IPS-15b (cell line): ENCODE results near the gene GJA4.
A peak's percentile ranks its signal among the peaks of the same experiment; 100 is the strongest.
"Not testable (repeated sequence)": the region's sequence is repeated elsewhere in the genome, so short reads cannot be mapped to it uniquely, and the experiment has no call there.

Experiments
- H3K27me3 ChIP-seq: one replicate; pipeline ENCODE4 v1.6.1; 2013; ENCODE audit warnings: low read length; ENCODE audit not compliant: control insufficient read depth, insufficient read depth
- H3K36me3 ChIP-seq: one replicate; pipeline ENCODE4 v1.6.1; 2013; ENCODE audit warnings: low read length; ENCODE audit not compliant: control insufficient read depth, insufficient read depth
- H3K4me1 ChIP-seq: one replicate; pipeline ENCODE4 v1.6.1; 2013; ENCODE audit warnings: mild to moderate bottlenecking, low read length; ENCODE audit not compliant: control insufficient read depth, insufficient read depth
- H3K4me3 ChIP-seq: one replicate; pipeline ENCODE4 v1.5.1; 2013; ENCODE audit warnings: low read depth, low read length
- H3K9ac ChIP-seq: one replicate; pipeline ENCODE4 v1.6.1; 2013; ENCODE audit warnings: low read depth, mild to moderate bottlenecking, low read length
- H3K9me3 ChIP-seq: one replicate; pipeline ENCODE4 v1.6.1; 2013; ENCODE audit warnings: mild to moderate bottlenecking, low read length; ENCODE audit not compliant: control insufficient read depth, insufficient read depth

GJA4 gene

DNA sequence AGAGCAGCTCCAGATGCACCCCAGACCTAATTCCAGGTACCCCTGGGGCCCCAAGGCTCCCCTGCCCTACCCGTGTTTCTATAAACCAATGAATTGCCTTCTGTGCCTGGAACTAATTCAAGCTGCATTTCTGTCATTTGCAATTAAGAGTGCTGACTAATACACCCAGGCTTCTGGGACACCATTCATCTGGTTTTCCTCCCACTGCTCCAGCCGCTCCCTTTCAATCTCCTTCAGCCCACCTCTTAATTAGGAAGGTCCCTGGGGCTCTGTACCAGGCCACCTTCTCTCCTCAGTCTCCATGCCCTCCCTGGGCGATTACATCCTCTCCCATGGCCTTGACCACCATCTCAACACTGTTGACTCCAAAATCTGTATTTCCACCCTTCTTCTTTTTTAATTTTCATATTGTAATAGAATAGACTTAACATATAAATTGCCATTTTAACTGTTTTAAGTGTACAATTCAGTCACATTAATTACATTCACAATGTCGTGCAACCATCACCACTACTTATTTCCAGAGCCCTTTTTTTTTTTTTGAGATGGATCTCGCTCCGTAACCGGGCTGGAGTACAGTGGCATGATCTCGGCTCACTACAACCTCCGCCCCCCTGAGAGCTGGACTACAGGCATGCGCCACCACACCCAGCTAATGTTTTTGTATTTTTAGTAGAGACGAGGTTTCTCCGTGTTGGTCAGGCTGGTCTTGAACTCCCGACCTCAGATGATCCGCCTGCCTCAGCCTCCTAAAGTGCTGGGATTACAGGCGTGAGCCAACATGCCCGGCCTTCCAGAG lies 21.0 kb upstream of the GJA4 start:
- Histone ChIP-seq H3K4me1 (no peaks in the 10 kb centered on the region), H3K4me3 (no peak overlapping the region), H3K9ac (no peak overlapping the region), H3K9me3 (no peaks in the 10 kb centered on the region), H3K36me3 (no peaks in the 10 kb centered on the region), H3K27me3 (no peaks in the 10 kb centered on the region)

GRCh38 chr1:34773114-34773513 lies 19.7 kb upstream of the GJA4 start:
- H3K4me1 ChIP-seq, H3K27me3 ChIP-seq, H3K9ac ChIP-seq, H3K36me3 ChIP-seq, H3K9me3 ChIP-seq, H3K4me3 ChIP-seq: not testable (repeated sequence)

GRCh38 chr1:34774957-34775356 lies 17.8 kb upstream of the GJA4 start:
- Histone ChIP-seq H3K27me3 (no peaks in the 10 kb centered on the region), H3K36me3 (no peaks in the 10 kb centered on the region), H3K9me3 (no peaks in the 10 kb centered on the region), H3K4me1 (no peaks in the 10 kb centered on the region), H3K4me3 (no peak overlapping the region), H3K9ac (no peak overlapping the region)

DNA sequence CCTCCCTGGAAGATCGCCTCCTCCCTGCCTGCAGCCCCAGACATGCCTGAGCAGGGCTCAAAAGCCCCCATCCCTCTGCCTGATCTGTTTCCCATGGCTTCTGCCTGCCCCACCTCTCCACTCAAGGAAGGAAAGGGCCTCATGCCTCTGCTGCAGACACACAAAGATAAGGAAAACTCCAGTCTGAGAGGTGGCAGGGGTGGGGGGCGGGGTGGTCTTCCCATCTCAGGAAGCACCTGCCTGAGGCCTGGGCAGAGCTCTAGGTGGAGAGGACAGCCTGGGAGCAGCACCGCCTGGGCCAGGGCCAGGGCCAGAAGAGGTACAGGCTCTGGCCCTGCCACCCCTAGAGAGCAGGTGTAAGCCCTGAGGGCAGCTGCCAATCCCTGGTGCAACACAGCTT lies 15.9 kb upstream of the GJA4 start:
- Histone ChIP-seq H3K9me3 (no peaks in the 10 kb centered on the region), H3K27me3 (peaks cover 15% of the 10 kb centered on the region), H3K4me1 (no peaks in the 10 kb centered on the region), H3K4me3 (no peak overlapping the region), H3K36me3 (no peaks in the 10 kb centered on the region), H3K9ac (no peak overlapping the region)

GRCh38 chr1:34777519-34778321 lies 15.1 kb upstream of the GJA4 start:
- Histone ChIP-seq H3K4me1 (no peaks in the 10 kb centered on the region), H3K27me3 (peaks cover 23% of the 10 kb centered on the region), H3K9me3 (no peaks in the 10 kb centered on the region), H3K4me3 (no peak overlapping the region), H3K36me3 (no peaks in the 10 kb centered on the region), H3K9ac (no peak overlapping the region)

- Histone ChIP-seq H3K27me3 (peaks cover 23% of the 10 kb centered on the region), H3K36me3 (no peaks in the 10 kb centered on the region)
Observed at GRCh38 chr1:34778381-34778780, 14.4 kb upstream of the GJA4 start.

GRCh38 chr1:34779005-34779404 lies 13.8 kb upstream of the GJA4 start:
- H3K9me3 ChIP-seq, result no peaks in the 10 kb centered on the region
- no peaks in the 10 kb centered on the region for H3K36me3 ChIP-seq
- H3K4me1 ChIP-seq, result no peaks in the 10 kb centered on the region
- peaks cover 23% of the 10 kb centered on the region for H3K27me3 ChIP-seq
- H3K4me3 ChIP-seq, result no peak overlapping the region
- no peak overlapping the region for H3K9ac ChIP-seq

More at GRCh38 chr1:34778381-34778780, 14.4 kb upstream of the GJA4 start:
- no peak overlapping the region for H3K9ac ChIP-seq
- H3K4me3 ChIP-seq, result no peak overlapping the region
- no peaks in the 10 kb centered on the region for H3K9me3 ChIP-seq
- no peaks in the 10 kb centered on the region for H3K4me1 ChIP-seq

DNA sequence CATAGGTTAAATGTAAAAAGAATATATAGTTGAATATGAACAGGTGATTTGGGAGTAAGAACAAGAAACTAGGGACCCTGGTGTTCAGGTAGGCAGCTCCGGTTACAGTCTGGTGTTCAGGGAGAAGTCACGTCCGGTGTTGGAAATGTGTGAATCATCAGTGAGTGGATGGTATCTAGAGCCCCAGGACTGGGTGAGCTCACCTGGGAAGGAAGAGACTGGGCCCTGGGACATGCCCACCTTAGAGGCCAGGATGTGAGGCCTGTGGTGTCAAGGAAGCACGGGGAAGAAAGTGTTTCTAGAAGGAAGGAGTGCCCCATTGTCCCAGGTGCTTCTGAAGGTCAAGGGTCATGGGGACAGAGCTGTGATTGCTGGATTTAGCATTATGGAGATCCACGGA lies 13.3 kb upstream of the GJA4 start:
- Histone ChIP-seq H3K36me3 (no peaks in the 10 kb centered on the region), H3K4me1 (no peaks in the 10 kb centered on the region), H3K27me3 (peaks cover 23% of the 10 kb centered on the region), H3K4me3 (no peak overlapping the region), H3K9ac (no peak overlapping the region), H3K9me3 (no peaks in the 10 kb centered on the region)

DNA sequence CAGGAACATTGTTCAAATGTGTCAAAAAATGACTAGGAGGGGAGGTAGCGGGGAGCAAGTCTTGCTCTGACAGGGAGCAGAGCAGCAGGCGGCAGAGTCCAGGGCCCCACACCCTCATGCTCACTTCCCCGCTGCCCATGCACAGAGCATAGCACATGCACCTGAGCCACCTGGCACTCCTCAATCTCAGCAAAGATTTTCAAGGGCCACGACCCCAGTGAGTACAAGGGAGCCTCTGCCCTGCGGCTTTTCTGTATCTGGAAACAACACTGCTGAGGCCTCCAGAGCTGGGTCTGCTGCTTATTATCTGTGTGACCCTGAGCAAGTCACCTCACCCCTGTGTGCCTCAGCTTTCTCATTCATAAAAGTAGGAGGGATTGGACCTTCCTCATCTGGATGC lies 12.8 kb upstream of the GJA4 start:
- H3K9me3 ChIP-seq, result no peaks in the 10 kb centered on the region
- peaks cover 23% of the 10 kb centered on the region for H3K27me3 ChIP-seq
- no peak overlapping the region for H3K9ac ChIP-seq
- H3K4me1 ChIP-seq, result no peaks in the 10 kb centered on the region
- no peak overlapping the region for H3K4me3 ChIP-seq
- no peaks in the 10 kb centered on the region for H3K36me3 ChIP-seq

- Histone ChIP-seq H3K9me3 (no peaks in the 10 kb centered on the region), H3K36me3 (no peaks in the 10 kb centered on the region), H3K4me1 (no peaks in the 10 kb centered on the region), H3K27me3 (peaks cover 23% of the 10 kb centered on the region), H3K9ac (no peak overlapping the region), H3K4me3 (peak overlapping the region; percentile 75)
Observed at GRCh38 chr1:34780528-34780927, 12.3 kb upstream of the GJA4 start.

GRCh38 chr1:34781071-34781843 lies 11.5 kb upstream of the GJA4 start, which contains the start of gene GJB3:
TSS of gene GJB3 (plus strand) at chr1:34781214. CDS start at chr1:34784763, 3,549 bp downstream.
- Histone ChIP-seq H3K4me1 (no peaks in the 10 kb centered on the region), H3K27me3 (peaks cover 23% of the 10 kb centered on the region), H3K36me3 (no peaks in the 10 kb centered on the region), H3K4me3 (peak within 1 kb of the TSS; percentile 75), H3K9ac (peak within 1 kb of the TSS; percentile 37), H3K9me3 (no peaks in the 10 kb centered on the region)
